RKO (cell line): Measurements from ENCODE around the gene SRPK2.
"Not testable (repeated sequence)": the region's sequence is repeated elsewhere in the genome, so short reads cannot be mapped to it uniquely, and the experiment has no call there.

ENCODE experiments used
- DNase-seq: peaks from one replicate; pipeline ENCODE4 v3.0.0-alpha.2; 2016; ENCODE audit warnings: low spot score

Gene SRPK2

GRCh38 chr7:105267244-105267643 is 121.5 kb downstream of the SRPK2 start:
- DNase-seq, result no peak

GRCh38 chr7:105264707-105265106 is 124.0 kb downstream of the SRPK2 start:
- DNase-seq, result no peak

DNA sequence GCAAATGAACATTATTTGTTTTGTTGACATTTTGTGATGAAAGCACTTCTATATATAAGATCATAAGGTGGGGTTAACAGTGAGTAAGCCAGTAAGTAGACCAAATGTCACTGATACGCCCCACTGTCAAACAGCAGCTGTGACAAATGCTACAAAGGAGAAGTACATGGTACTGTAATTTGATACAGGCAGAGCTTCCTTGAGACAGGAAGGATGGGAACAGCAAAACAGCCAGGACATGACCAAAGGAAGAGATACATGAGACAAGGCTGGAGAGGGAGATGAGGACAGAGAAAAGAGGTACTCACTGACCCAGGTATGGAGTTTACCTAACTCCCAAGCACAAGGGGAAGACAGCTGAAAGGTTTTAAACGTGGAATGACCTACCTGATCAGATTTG is 127.0 kb downstream of the SRPK2 start:
- DNase-seq, result no peak

- not testable (repeated sequence) for DNase-seq
These were observed 128.4 kb downstream of the SRPK2 start for GRCh38 chr7:105260201-105260871.

DNA sequence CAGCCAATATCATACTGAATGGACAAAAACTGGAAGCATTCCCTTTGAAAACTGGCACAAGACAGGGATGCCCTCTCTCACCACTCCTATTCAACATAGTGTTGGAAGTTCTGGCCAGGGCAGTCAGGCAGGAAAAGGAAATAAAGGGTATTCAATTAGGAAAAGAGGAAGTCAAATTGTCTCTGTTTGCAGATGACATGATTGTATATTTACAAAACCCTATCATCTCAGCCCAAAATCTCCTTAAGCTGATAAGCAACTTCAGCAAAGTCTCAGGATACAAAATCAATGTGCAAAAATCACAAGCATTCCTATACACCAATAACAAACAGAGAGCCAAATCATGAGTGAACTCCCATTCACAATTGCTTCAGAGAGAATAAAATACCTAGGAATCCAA is 129.8 kb downstream of the SRPK2 start:
- DNase-seq, result not testable (repeated sequence)

- no peak for DNase-seq
These were observed 131.4 kb downstream of the SRPK2 start for GRCh38 chr7:105257338-105257737.

DNA sequence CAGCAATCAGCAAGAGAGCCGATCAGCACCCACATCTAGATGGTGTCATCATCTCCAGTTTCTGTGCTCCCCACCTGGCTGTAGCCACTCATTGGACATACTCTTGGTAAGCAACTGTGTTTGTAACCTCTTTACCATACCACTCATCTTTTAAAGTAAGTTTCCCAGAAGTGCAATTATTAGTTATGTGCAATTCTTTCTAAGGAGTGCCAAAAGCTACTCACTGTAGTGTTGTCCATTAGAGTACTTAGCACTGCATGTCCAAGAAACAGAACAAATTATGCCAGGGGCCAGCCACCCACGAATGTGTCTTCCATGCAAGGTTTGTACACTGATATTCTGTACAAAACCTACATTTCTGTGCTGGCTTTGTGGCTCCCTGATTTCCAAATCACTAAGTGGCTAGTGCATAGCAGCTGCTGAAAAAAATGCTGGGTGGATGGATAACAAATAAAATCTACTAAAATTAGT is 131.9 kb downstream of the SRPK2 start:
- no peak for DNase-seq

DNA sequence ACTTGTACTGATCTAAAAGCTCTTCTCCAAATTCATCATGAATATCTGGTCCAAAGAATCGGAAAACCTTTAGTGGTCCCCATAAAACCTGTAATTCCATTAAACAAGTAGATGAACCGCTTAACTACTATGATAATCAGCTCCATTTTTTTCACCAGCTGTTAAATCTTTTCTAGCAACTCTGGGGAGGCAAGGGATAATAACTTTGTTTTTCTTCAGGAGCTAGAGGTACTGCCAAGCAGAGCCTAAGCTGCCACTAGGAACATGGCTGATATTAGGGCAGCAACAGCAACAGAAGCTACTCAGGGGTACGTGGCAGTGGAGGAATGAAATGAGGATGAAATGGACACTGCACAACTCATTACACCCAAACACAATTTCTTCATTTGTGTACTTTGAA is 138.0 kb downstream of the SRPK2 start:
- no peak for DNase-seq

DNA sequence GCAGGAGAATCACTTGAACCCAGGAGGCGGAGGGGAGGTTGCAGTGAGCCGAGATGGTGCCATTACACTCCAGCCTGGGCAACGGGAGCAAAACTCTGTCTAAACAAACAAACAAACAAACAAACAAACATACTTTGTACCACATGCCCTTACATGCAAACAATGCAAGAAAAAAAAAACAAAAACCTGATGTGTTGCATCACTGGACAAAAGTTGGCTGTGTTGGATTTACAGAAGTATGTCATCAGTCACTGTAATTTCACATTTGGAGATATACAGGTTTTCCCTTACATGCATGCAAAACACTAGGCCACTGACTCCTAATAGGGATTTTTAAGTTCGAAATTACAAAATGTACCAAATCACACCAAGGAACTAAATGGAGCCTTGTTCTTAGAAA is 138.5 kb downstream of the SRPK2 start:
- no peak for DNase-seq

GRCh38 chr7:105249216-105249615 is 139.5 kb downstream of the SRPK2 start:
- DNase-seq, result no peak

- DNase-seq, result no peak
These were observed 142.0 kb downstream of the SRPK2 start for GRCh38 chr7:105246679-105247078.

GRCh38 chr7:105246256-105246655 is 142.5 kb downstream of the SRPK2 start:
- no peak for DNase-seq

- DNase-seq, result no peak
These were observed 143.2 kb downstream of the SRPK2 start for GRCh38 chr7:105245398-105246114.

GRCh38 chr7:105244594-105244993 is 144.1 kb downstream of the SRPK2 start:
- no peak for DNase-seq

DNA sequence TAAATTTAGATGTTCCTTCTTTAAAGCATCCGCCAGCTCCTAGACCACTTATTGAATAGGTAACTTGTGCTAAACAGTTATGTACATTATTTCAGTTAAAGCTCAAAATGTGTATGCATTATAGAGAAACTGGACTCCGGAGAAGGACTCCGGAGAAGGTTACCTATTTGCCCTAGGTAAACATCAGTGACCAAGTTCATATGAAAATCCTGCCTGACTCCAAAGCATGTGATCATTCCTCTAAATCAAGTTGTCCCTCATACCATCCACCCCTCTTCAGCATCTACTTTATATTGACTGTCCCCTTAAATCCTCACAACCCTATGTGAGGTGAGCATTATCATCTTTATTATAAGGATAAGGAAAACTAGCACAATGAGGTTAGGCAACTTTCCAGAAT is 147.5 kb downstream of the SRPK2 start:
- DNase-seq, result no peak

DNA sequence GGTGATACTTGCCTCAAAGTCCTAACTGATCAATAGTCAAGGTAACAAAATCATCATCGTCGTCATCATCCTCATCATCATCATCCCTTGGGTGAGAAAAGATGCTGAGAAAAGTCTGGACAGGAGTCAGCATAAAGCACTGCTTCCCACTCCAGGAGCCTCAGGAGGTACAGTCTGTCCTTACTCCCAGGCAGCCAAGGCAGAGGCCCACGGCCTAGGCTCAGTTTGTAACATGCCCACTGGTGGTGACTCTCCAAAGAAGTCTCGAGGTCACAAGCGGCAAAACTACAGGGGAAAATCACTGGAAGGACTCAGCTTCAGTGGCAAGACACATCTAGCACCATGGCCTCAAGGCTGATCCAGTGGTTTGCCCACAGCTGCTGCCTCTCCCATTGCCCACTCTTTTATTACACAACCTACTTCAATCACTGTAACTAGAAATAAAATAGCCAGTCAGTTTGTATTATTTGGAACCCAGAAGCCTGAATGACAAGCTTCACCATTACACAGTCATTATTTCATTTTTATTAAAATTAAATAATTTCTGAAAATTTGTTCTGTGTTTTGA is 150.4 kb downstream of the SRPK2 start:
- no peak for DNase-seq

- DNase-seq, result no peak
These were observed 153.8 kb downstream of the SRPK2 start for GRCh38 chr7:105234886-105235285.

DNA sequence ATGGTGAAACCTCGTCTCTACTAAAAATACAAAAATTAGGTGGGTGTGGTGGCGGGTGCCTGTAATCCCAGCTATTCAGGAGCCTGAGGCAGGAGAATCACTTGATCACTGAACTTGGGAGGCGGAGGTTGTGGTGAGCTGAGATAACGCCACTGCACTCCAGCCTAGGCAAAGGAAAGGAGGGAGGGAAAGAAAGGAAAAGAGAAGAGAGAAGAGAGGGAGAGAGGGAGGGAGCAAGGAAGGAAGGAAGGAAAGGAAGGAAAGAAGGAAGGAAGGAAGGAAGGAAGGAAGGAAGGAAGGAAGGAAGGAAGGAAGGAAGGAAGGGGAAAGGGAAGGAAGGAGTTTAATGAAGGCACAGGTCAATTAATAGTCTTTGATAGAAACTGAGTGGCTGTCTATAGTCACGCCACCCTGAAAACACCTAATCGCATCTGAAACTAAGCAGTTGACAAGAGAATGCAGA is 155.9 kb downstream of the SRPK2 start:
- not testable (repeated sequence) for DNase-seq

DNA sequence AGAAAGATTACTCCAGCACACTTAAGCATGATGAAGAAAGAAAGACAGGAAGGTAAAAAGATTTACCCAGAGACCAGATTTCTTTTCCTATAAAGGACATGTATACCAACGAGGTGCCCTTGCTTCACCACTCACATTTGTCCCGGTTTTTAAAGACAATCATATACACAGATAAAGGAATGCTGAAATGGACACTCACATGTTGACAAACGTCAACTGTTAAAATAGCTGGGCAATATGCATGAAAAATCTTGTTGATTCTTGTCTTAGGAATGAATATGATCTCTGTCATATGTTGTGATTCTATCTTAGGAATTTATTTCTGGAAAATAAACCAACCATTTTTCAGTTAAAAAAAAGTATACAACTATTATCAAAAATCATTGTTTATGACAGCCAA is 158.2 kb downstream of the SRPK2 start:
- DNase-seq, result no peak

DNA sequence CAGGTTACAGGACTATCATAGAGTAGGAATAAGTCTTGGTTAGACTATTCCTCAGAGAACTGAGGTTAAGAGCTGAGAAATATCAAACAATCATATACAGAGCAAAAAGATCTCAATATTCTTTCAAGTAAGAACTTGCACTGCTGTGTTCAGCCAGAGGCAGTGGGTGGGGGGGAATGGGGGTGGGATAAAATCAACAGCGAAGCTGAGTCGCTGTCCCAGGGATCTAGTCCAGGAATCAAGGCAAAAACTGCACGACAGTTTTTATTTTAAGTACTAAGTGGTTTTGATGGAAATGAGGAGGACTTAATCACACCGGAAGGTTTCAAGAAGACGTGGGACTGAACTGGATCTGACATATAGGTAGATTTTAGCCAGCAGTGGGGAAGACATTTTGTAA is 159.1 kb downstream of the SRPK2 start:
- no peak for DNase-seq

GRCh38 chr7:105228555-105228954 is 160.2 kb downstream of the SRPK2 start:
- DNase-seq, result no peak

DNA sequence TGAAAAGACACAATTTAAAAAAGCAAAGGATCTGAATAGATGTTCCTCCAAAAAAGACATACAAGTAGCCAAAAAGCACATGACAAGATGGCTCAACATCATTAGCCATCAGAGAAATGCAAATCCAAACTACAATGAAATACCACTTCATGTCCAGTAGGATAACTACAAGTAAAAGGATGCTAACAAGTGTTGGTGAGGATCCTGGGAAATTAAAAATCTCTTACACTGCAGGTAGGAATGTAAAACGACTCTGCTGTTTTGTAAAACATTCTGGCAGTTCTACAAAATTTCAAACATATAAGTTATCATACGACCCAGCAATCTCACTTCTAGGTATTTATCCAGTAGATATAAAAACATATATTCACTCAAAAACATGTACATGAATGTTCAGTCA is 161.3 kb downstream of the SRPK2 start:
- DNase-seq, result no peak
